RWPE2 (cell line): Measurements from ENCODE around the gene MYL3.

ENCODE experiments used
- ATAC-seq: fragments of 200-7000 bp; cut with Tn5 transposase; 3 replicates; pipeline ENCODE4 v1.9.1; 2021; ENCODE audit warnings: low read depth
- DNase-seq: peaks from one replicate; pipeline ENCODE4 v3.0.0-alpha.2; 2020; ENCODE audit warnings: low spot score
- H3K27ac ChIP-seq: fragments of 450-650 bp; 2 replicates; pipeline ENCODE4 v1.5.1; 2017; ENCODE audit warnings: mild to moderate bottlenecking; ENCODE audit not compliant: poor library complexity, severe bottlenecking
- H3K27me3 ChIP-seq: fragments of 250-450 bp; sonication (Bioruptor Pico); 2 replicates; pipeline ENCODE4 v1.5.1; 2021; ENCODE audit warnings: mild to moderate bottlenecking, moderate library complexity; ENCODE audit not compliant: insufficient read depth, poor library complexity, severe bottlenecking
- H3K36me3 ChIP-seq: fragments of 250-450 bp; sonication (Bioruptor Pico); 2 replicates; pipeline ENCODE4 v1.5.1; 2020; ENCODE audit warnings: low read depth, mild to moderate bottlenecking, moderate library complexity
- H3K4me1 ChIP-seq: fragments of 250-450 bp; sonication (Bioruptor Pico); 2 replicates; pipeline ENCODE4 v1.5.1; 2021; ENCODE audit warnings: mild to moderate bottlenecking, moderate library complexity; ENCODE audit not compliant: insufficient read depth, poor library complexity, severe bottlenecking
- H3K4me3 ChIP-seq: fragments of 250-450 bp; sonication (Bioruptor Pico); 2 replicates; pipeline ENCODE4 v1.5.1; 2021; ENCODE audit warnings: mild to moderate bottlenecking, moderate library complexity; ENCODE audit not compliant: severe bottlenecking
- H3K9me3 ChIP-seq: fragments of 250-450 bp; sonication (Bioruptor Pico); 2 replicates; pipeline ENCODE4 v1.5.1; 2021; ENCODE audit warnings: mild to moderate bottlenecking, moderate library complexity; ENCODE audit not compliant: severe bottlenecking
- CTCF ChIP-seq: fragments of 450-650 bp; IDR thresholded peaks from one replicate; pipeline ENCODE4 v1.5.1; 2017; ENCODE audit warnings: mild to moderate bottlenecking, moderate library complexity; ENCODE audit not compliant: poor library complexity, severe bottlenecking

Gene MYL3

GRCh38 chr3:46902188-46902631 is 39.0 kb upstream of the MYL3 start:
- Histone ChIP-seq H3K4me3 (no peak overlapping the region), H3K27ac (no peak overlapping the region), H3K36me3 (no peaks in the 10 kb centered on the region), H3K27me3 (no peaks in the 10 kb centered on the region), H3K9me3 (no peaks in the 10 kb centered on the region), H3K4me1 (no peaks in the 10 kb centered on the region)
- ATAC-seq (no peak), DNase-seq (peak; percentile 53)
- no peak for TF ChIP-seq CTCF

- Histone ChIP-seq H3K4me3 (no peak overlapping the region), H3K27me3 (no peaks in the 10 kb centered on the region), H3K27ac (no peak overlapping the region), H3K9me3 (no peaks in the 10 kb centered on the region), H3K4me1 (no peaks in the 10 kb centered on the region), H3K36me3 (no peaks in the 10 kb centered on the region)
- peak; percentile 49 for DNase-seq
- no peak for ATAC-seq
- TF ChIP-seq CTCF, result no peak
Measured at GRCh38 chr3:46901591-46902187, 38.4 kb upstream of the MYL3 start.

- no peak for TF ChIP-seq CTCF
- H3K4me1 ChIP-seq, result no peaks in the 10 kb centered on the region
- no peaks in the 10 kb centered on the region for H3K27me3 ChIP-seq
- H3K9me3 ChIP-seq, result no peaks in the 10 kb centered on the region
- H3K4me3 ChIP-seq, result no peak overlapping the region
- no peaks in the 10 kb centered on the region for H3K36me3 ChIP-seq
- DNase-seq (no peak), ATAC-seq (no peak)
- no peak overlapping the region for H3K27ac ChIP-seq
Measured at GRCh38 chr3:46901061-46901460, 37.8 kb upstream of the MYL3 start.

GRCh38 chr3:46900356-46900755 is 37.1 kb upstream of the MYL3 start:
- DNase-seq, result no peak
- H3K36me3 ChIP-seq, result no peaks in the 10 kb centered on the region
- no peak overlapping the region for H3K4me3 ChIP-seq
- H3K9me3 ChIP-seq, result no peaks in the 10 kb centered on the region
- no peak for TF ChIP-seq CTCF
- ATAC-seq, result no peak
- H3K27me3 ChIP-seq, result no peaks in the 10 kb centered on the region
- no peaks in the 10 kb centered on the region for H3K4me1 ChIP-seq
- no peak overlapping the region for H3K27ac ChIP-seq

GRCh38 chr3:46900007-46900292 is 36.7 kb upstream of the MYL3 start:
- DNase-seq (no peak), ATAC-seq (no peak)
- Histone ChIP-seq H3K36me3 (no peaks in the 10 kb centered on the region), H3K27me3 (no peaks in the 10 kb centered on the region), H3K9me3 (no peaks in the 10 kb centered on the region), H3K27ac (no peak overlapping the region), H3K4me3 (no peak overlapping the region), H3K4me1 (no peaks in the 10 kb centered on the region)
- no peak for TF ChIP-seq CTCF
